Erythroblast (primary cell): ENCODE results near the gene KAZN.

Source experiments
- GATA1 ChIP-seq: IDR thresholded peaks from 2 replicates; pipeline ENCODE4 v1.6.1; 2011; ENCODE audit warnings: low read depth, mild to moderate bottlenecking, control low read depth, low read length, moderate library complexity
- POLR2A ChIP-seq: IDR thresholded peaks from 2 replicates; pipeline ENCODE4 v1.6.1; 2011; ENCODE audit warnings: mild to moderate bottlenecking, low read length

DNA sequence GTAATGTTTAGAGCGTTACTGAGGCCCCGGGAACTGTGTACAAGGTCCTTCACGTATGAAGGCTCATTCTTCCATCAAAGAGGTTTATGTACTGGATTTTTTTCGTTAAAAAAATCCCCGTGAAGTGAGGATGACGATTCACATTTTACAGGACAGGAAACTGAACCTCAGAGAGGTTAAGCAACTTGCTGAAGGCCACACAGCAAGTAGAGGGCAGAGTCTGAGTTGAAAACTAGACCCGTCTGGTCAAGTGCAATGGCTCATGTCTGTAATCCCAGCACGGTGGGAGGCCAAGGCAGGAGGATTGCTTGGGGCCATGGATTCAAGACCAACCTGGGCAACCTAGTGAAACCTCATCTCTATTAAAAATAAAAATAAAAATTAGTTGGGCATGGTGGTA, 140.2 kb downstream of the KAZN start:
- TF ChIP-seq POLR2A (no peak), GATA1 (no peak)
